ENCODE data around the gene MPV17L.
"Not testable (repeated sequence)": the region's sequence is repeated elsewhere in the genome, so short reads cannot be mapped to it uniquely, and the experiment has no call there.

MPV17L gene

DNA sequence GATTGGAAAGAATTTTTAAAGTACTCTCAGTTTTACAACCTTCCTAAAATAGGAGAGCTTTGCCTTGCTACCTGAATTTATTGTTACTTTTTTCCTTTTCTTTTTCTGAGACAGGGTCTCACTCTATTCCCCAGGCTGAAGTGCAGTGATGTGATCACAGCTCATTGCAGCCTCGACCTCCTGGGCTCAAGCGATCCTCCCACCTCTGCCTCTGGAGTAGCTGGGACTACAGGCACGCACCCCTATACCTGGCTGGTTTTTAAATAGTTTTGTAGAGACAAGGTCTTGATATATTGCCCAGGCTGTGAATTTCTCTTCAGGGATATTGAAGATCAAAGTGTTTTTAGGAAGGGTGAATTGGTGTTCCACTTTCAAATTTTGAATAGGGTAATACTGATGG lies 3.8 kb downstream of the MPV17L start:
- H3K36me3 ChIP-seq (ENCODE audit: insufficient read depth, low read length), result no peaks in the 10 kb centered on the region
- H3K4me1 ChIP-seq (ENCODE audit: insufficient read depth, low read length), result peaks cover 9% of the 10 kb centered on the region
- no peaks in the 10 kb centered on the region for H3K9me3 ChIP-seq (ENCODE audit: control insufficient read depth, insufficient read depth, low read length)
- H3K9ac ChIP-seq (ENCODE audit: low read depth, low read length), result no peak overlapping the region

DNA sequence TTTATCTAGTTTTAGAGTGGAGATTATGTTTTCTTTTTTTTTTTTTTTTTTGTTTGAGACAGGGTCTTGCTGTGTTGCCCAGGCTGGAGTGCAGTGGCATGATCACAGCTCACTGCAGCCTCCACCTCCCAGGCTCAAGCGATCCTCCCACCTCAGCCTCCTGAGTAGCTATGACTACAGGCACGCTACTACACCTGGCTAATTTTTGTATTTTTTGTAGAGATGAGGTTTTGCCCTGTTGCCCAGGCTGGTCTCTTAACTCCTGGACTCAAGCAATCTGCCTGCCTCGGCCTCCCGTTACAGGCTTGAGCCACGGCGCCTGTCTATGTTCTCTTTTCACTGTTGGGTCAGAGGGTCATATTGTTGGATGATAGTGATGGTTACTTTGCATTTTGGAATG lies 4.8 kb downstream of the MPV17L start:
- not testable (repeated sequence) for H3K9me3 ChIP-seq (ENCODE audit: control insufficient read depth, insufficient read depth, low read length); H3K36me3 ChIP-seq (ENCODE audit: insufficient read depth, low read length); H3K9ac ChIP-seq (ENCODE audit: low read depth, low read length)
- peaks cover 16% of the 10 kb centered on the region for H3K4me1 ChIP-seq (ENCODE audit: insufficient read depth, low read length)

DNA sequence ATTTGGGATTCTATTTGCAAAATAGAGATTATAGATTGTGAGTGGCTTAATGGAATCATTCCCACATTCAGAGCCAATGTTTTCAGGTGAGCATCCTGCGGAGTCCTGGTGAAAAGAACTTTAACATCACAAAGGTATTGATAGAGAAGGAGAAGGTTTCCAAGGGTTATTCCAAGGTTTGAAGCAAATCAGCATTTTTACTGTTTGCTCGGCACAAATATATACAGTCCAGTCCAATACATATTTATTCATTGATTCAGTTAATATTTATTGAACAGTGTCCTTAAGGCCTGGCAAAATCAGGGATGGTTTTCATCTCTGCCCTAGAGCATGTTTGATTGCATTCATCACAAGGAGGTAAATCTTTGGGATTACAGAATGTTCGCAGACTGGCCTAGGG lies 6.4 kb downstream of the MPV17L start:
- Histone ChIP-seq H3K9ac (ENCODE audit: low read depth, low read length) (no peak overlapping the region), H3K9me3 (ENCODE audit: control insufficient read depth, insufficient read depth, low read length) (no peaks in the 10 kb centered on the region), H3K36me3 (ENCODE audit: insufficient read depth, low read length) (no peaks in the 10 kb centered on the region), H3K4me1 (ENCODE audit: insufficient read depth, low read length) (peaks cover 16% of the 10 kb centered on the region)

DNA sequence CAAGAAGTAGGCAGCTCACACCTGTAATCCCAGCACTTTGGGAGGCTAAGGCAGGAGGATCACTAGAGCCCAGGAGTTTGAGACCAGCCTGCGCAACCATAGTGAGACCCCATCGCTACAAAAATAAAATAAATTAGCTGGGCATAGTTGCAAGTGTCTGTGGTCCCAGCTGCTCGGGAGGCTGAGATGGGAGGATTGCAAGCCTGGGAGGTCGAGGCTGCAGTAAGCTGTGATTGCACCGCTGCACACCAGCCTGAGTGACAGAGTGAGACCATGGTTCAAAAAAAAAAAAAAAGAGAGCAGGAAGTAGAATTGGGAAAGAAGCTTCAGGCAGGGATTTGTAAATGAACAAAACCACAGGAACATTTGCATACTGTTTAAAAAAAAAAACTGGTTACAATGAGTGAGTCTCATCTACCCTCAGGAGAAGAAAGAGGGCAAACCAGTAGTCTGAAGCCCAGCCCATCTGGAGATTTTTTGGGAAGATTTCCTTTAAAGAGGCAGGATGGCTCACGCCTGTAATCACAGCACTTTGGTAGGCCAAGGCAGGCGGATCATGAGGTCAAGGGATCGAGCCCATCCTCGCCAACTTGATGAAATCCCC lies 7.9 kb downstream of the MPV17L start:
- Histone ChIP-seq H3K9me3 (ENCODE audit: control insufficient read depth, insufficient read depth, low read length) (no peaks in the 10 kb centered on the region), H3K4me1 (ENCODE audit: insufficient read depth, low read length) (peaks cover 16% of the 10 kb centered on the region), H3K36me3 (ENCODE audit: insufficient read depth, low read length) (no peaks in the 10 kb centered on the region), H3K9ac (ENCODE audit: low read depth, low read length) (no peak overlapping the region)

DNA sequence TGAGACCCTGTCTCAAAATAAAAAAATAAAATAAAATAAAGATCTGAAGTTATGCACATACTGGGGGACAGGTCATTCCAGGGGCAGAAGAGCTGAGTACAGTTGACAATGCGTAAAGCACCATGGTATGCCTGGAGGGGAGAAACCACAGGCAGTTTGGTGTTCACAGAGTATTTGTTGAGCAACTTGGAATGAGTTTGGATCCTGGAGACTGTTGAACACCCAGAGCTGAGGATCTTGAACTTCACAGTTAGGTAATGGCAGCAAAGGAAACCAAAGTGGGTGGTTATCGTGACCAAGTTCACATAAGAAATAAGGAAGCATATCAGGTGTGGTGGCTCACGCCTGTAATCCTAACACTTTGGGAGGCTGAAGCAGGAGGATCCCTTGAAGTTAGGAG lies 8.5 kb downstream of the MPV17L start:
- H3K9me3 ChIP-seq (ENCODE audit: control insufficient read depth, insufficient read depth, low read length); H3K9ac ChIP-seq (ENCODE audit: low read depth, low read length); H3K36me3 ChIP-seq (ENCODE audit: insufficient read depth, low read length): not testable (repeated sequence)
- peaks cover 16% of the 10 kb centered on the region for H3K4me1 ChIP-seq (ENCODE audit: insufficient read depth, low read length)

DNA sequence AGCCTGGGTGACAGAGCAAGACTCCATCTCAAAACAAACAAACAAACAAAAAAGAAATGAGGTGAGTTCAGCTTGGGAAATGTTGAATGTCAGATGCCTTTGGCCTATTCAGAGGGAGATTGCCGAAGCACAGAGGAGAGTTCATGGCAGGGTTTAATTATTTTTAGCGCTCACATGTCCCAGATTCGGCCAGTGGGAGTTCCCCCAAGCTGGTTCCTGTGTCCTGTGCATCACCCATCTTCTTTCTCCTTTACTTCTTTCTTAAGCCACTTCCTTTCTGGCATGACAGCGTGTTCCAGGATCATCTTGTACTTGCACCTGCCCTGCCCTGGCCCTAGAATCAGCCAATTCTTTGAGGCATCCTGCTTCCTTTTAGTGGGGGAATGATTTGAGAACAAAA lies 9.2 kb downstream of the MPV17L start:
- H3K4me1 ChIP-seq (ENCODE audit: insufficient read depth, low read length), result peaks cover 16% of the 10 kb centered on the region
- H3K36me3 ChIP-seq (ENCODE audit: insufficient read depth, low read length), result no peaks in the 10 kb centered on the region
- no peaks in the 10 kb centered on the region for H3K9me3 ChIP-seq (ENCODE audit: control insufficient read depth, insufficient read depth, low read length)
- H3K9ac ChIP-seq (ENCODE audit: low read depth, low read length), result no peak overlapping the region

DNA sequence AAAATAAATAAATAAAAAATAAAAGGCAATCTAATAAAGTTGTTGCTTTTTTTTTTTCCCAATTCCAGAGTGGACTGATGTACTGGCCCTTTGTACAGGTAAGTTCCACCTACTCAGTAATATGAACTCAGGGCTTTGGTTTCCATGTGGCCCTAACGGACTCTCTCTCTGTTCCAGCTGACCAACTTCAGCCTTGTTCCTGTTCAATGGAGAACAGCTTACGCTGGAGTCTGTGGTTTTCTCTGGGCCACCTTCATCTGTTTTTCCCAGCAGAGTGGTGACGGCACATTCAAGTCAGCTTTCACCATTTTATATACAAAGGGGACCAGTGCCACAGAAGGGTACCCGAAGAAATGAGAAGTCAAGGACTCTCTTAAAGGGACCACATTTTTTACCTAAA lies 12.2 kb downstream of the MPV17L start:
- H3K9ac ChIP-seq (ENCODE audit: low read depth, low read length); H3K9me3 ChIP-seq (ENCODE audit: control insufficient read depth, insufficient read depth, low read length); H3K4me1 ChIP-seq (ENCODE audit: insufficient read depth, low read length); H3K36me3 ChIP-seq (ENCODE audit: insufficient read depth, low read length): not testable (repeated sequence)

DNA sequence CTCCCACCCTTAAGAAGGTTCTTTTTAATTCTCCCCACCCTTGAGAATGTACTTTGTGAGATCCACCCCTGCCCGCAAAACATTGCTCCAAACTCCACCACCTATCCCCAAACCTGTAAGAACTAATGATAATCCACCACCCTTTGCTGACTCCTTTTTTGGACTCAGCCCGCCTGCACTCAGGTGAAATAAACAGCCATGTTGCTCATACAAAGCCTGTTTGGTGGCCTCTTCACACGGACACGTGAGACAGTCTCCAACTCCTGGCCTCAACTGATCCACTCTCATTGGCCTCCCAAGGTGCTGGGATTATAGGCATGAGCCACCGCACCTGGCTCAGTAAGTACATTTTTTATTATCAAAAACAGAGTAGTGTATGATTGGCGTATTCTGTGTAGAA lies 13.9 kb downstream of the MPV17L start:
- not testable (repeated sequence) for H3K9me3 ChIP-seq (ENCODE audit: control insufficient read depth, insufficient read depth, low read length); H3K4me1 ChIP-seq (ENCODE audit: insufficient read depth, low read length); H3K9ac ChIP-seq (ENCODE audit: low read depth, low read length); H3K36me3 ChIP-seq (ENCODE audit: insufficient read depth, low read length)

DNA sequence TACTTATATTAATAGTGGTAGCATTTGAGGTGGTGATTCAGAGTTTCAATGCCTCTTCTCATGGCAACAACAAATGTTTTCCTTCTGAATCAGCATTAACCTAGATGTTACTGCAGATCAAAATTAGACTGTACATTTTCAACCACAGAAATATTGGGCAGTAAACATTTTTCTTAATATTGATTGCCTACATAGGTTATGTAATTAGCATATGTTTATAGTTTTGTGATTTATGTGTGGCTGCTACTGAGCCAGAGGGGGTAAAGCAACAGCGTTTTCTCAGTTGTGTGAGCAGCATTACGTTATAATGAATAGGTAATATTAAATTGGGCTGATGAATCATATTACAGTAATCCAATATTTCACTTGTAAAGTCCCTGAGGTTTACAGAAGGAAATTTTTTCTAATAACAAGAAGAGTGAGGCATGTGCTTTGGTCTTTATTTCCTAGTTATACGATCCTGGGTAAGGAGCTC lies 20.0 kb downstream of the MPV17L start:
- Histone ChIP-seq H3K9ac (ENCODE audit: low read depth, low read length) (no peak overlapping the region), H3K36me3 (ENCODE audit: insufficient read depth, low read length) (no peaks in the 10 kb centered on the region), H3K4me1 (ENCODE audit: insufficient read depth, low read length) (no peaks in the 10 kb centered on the region), H3K9me3 (ENCODE audit: control insufficient read depth, insufficient read depth, low read length) (no peaks in the 10 kb centered on the region)

DNA sequence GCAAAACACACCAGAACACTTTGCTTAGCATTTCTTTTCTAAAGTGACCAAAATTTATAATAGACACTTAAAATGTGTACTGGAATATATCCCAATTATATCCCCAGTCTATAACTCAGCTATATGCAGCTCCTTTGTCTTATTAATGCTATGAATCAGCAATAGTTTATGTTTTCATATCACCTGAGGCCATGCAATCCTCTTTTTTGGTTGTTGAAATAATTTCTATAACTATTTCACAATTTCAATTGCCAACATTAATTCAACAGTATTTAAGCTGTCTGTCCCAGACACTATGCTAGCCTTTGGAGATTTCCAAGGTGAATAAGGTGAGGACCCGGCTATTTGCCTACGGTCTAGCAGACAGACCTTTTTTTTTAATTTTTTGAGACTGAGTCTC lies 21.6 kb downstream of the MPV17L start:
- Histone ChIP-seq H3K4me1 (ENCODE audit: insufficient read depth, low read length) (no peaks in the 10 kb centered on the region), H3K36me3 (ENCODE audit: insufficient read depth, low read length) (no peaks in the 10 kb centered on the region), H3K9ac (ENCODE audit: low read depth, low read length) (no peak overlapping the region)

DNA sequence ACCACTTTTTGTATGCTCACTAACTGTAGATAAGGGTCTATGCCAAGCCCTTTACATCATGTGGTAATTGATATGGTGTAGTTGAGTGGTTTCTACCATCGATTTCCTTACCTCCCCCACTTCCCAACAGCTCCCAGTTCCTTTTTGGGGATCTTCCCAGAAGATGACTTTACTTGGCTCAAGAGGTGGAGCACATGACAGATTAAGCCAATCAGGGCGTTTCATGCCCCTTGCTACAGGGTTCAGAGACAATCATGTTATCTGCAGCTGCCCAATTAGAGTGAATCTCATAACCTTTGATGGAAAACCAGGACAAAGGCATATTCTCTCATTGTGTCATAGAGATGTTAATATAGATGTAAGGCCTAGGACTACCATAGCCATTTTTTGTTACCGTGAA lies 22.7 kb downstream of the MPV17L start:
- no peaks in the 10 kb centered on the region for H3K9me3 ChIP-seq (ENCODE audit: control insufficient read depth, insufficient read depth, low read length)

More for the DNA sequence above, 21.6 kb downstream of the MPV17L start:
- H3K9me3 ChIP-seq (ENCODE audit: control insufficient read depth, insufficient read depth, low read length), result no peaks in the 10 kb centered on the region

DNA sequence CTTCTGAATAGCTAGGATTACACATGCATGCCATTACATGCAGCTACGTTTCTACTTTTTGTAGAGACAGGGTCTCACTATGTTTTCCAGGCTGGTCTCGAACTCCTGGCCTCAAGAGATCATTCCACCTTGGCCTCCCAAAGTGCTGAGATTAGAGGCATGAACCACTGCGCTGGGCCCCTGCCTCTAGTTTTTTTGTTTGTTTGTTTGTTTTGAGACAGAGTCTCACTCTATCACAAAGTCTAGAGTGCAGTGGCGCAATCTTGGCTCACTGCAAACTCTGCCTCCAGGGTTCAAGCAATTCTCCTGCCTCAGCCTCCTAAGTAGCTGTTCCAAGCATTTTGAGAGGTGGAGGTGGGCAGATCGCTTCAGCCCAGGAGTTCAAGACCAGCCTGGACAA lies 26.1 kb downstream of the MPV17L start:
- not testable (repeated sequence) for H3K9ac ChIP-seq (ENCODE audit: low read depth, low read length); H3K9me3 ChIP-seq (ENCODE audit: control insufficient read depth, insufficient read depth, low read length); H3K4me1 ChIP-seq (ENCODE audit: insufficient read depth, low read length); H3K36me3 ChIP-seq (ENCODE audit: insufficient read depth, low read length)

More for the DNA sequence above, 22.7 kb downstream of the MPV17L start:
- no peaks in the 10 kb centered on the region for H3K4me1 ChIP-seq (ENCODE audit: insufficient read depth, low read length)
- H3K36me3 ChIP-seq (ENCODE audit: insufficient read depth, low read length), result no peaks in the 10 kb centered on the region
- no peak overlapping the region for H3K9ac ChIP-seq (ENCODE audit: low read depth, low read length)

DNA sequence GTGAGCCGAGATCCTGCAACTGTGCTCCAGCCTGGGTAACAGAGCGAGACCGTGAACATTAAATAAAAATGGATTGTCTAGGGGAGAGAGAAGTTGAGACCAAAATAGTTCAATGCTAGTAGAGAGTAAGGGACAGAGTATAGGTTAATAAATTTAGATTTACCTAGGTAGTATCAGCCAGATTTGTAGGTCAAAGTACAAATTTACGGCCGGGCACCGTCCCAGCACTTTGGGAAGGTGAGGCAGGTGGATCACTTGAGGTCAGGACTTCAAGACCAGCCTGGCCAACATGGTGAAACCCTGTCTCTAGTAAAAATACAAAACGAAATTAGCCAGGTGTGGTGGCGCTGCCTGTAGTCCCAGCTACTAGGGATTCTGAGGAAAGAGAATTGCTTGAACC lies 26.7 kb downstream of the MPV17L start:
- H3K4me1 ChIP-seq (ENCODE audit: insufficient read depth, low read length), result no peaks in the 10 kb centered on the region
- H3K36me3 ChIP-seq (ENCODE audit: insufficient read depth, low read length), result no peaks in the 10 kb centered on the region
- no peaks in the 10 kb centered on the region for H3K9me3 ChIP-seq (ENCODE audit: control insufficient read depth, insufficient read depth, low read length)
- H3K9ac ChIP-seq (ENCODE audit: low read depth, low read length), result no peak overlapping the region

DNA sequence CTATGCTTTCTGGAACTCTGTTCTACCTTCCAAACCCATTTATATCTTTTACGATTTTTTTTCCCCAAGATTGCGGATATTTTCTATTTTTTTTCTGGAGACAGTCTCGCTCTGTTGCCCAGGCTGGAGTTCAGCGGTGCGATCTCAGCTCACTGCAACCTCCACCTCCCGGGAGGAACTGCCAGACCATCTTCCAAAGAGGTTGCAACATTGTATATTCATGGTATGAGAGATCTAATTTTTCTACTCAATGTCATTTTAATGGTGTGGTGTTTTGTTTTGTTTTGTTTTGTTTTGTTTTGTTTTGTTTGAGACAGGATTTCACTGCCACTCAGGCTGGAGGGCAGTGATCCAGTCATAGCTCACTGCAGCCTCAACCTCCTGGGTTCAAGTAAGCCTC lies 30.3 kb downstream of the MPV17L start:
- no peak overlapping the region for H3K9ac ChIP-seq (ENCODE audit: low read depth, low read length)
- no peaks in the 10 kb centered on the region for H3K9me3 ChIP-seq (ENCODE audit: control insufficient read depth, insufficient read depth, low read length)
- H3K36me3 ChIP-seq (ENCODE audit: insufficient read depth, low read length), result no peaks in the 10 kb centered on the region
- H3K4me1 ChIP-seq (ENCODE audit: insufficient read depth, low read length), result no peaks in the 10 kb centered on the region

DNA sequence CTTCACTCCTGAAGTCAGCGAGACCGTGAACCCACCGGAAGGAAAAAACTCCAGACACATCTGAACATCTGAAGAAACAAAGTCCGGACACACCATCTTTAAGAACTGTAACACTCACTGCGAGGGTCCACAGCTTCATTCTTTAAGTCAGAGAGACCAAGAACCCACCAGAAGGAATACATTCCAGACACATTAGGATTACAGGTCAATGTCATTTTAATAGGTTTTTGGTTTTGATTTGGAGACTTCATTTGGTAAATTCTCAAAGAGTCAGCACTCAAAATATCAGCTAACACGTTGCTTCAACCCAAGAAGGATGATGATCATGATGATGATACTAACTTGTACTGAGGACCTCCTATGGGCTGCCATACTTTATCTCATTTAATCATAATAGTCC lies 31.2 kb downstream of the MPV17L start:
- H3K36me3 ChIP-seq (ENCODE audit: insufficient read depth, low read length), result no peaks in the 10 kb centered on the region
- H3K9me3 ChIP-seq (ENCODE audit: control insufficient read depth, insufficient read depth, low read length), result no peaks in the 10 kb centered on the region
- H3K4me1 ChIP-seq (ENCODE audit: insufficient read depth, low read length), result no peaks in the 10 kb centered on the region
- H3K9ac ChIP-seq (ENCODE audit: low read depth, low read length), result no peak overlapping the region

Data from ES-I3 (cell line).